GM12892 (cell line): ENCODE data around the gene EML1.

Experiments
- POLR2A ChIP-seq: IDR thresholded peaks from 2 replicates; pipeline ENCODE4 v1.6.1; 2011; ENCODE audit warnings: low read depth, low read length, control low read depth
- TAF1 ChIP-seq: IDR thresholded peaks from 2 replicates; pipeline ENCODE4 v1.6.1; 2011; ENCODE audit warnings: low read depth, mild to moderate bottlenecking, control low read depth, low read length, borderline replicate concordance

- TF ChIP-seq POLR2A (no peak), TAF1 (no peak)
These were observed 188.6 kb downstream of the EML1 start for GRCh38 chr14:99981806-99982205.
